ENCODE results near the gene IRGQ. TPM values are rescaled to one million over a fixed set of nuclear protein-coding genes. Genes with fewer than 3 reads are reported as not detected.

The IRGQ gene, protein sequence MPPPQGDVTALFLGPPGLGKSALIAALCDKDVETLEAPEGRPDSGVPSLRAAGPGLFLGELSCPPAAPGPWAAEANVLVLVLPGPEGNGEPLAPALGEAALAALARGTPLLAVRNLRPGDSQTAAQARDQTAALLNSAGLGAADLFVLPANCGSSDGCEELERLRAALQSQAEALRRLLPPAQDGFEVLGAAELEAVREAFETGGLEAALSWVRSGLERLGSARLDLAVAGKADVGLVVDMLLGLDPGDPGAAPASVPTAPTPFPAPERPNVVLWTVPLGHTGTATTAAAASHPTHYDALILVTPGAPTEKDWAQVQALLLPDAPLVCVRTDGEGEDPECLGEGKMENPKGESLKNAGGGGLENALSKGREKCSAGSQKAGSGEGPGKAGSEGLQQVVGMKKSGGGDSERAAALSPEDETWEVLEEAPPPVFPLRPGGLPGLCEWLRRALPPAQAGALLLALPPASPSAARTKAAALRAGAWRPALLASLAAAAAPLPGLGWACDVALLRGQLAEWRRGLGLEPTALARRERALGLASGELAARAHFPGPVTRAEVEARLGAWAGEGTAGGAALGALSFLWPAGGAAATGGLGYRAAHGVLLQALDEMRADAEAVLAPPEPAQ
- total RNA-seq: 26.1 TPM
- long read RNA-seq, full-length matches to known transcripts: 19 of 19 reads
- long read RNA-seq, partial matches to known transcripts: 0 of 19 reads
- long read RNA-seq, other reads (novel, unspliced or antisense): 0 of 19 reads

DNA sequence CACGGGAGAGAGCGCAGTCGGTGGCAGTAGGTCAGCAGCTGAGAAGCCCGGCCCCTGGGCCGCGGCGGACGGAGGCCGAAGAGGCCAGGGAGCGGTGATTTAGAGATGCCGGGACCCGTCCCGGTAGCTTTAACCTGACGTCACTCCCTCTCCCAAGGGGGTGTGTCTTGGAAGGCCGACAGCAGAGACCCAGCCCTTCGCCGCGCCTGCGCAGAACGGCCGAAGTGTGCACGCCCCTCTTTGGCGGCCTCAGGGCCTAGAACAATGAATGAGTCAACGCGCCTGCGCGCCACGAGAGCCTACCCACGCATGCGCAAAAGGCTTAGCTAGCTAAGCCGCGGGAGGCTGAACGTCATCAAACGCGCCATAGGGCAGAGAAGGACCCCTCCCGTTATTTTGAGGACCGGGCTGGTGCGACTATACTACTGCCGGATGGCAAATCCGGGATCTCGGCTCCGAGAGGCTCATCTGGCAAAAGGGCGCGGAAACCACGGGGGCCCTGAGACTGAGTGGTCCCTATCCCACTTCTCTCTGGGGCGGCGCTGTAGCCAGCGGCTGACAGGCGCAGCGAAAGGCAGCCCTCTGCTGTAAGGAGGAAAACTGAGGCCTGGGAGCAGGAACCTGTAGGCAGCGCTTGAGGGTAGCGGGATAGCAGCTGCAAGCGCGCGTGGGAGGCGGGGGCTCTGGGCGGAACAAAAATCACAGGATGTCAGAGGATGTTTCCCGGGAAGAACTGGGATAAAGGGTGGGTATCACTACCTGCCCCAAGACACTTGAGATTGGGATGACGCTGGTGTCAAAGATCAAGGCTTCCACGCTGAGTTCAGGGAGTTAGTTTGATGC is at the start of gene IRGQ, which contains the start of gene ZNF576:
Gene IRGQ, minus strand, starts transcription at position 136 of the 843 bp plus-strand sequence. CDS start 796 bp downstream, outside the sequence.
Gene ZNF576, plus strand, starts transcription at position 597 of the 843 bp plus-strand sequence. CDS start 514 bp downstream, outside the sequence.
- peak within 1 kb of the TSS; percentile 99 for H3K27ac ChIP-seq (replicated peaks)
- H3K4me1 ChIP-seq: peaks cover 50% of the 10 kb centered on the region
- intact Hi-C loops (cut with micrococcal nuclease): no loop called here
- peak; percentile 100 for DNase-seq
- H3K9me3 ChIP-seq (replicated peaks): no peaks in the 10 kb centered on the region
- no peaks in the 10 kb centered on the region for H3K27me3 ChIP-seq (ENCODE audit: low read depth)
- TF ChIP-seq, protein P1, sequence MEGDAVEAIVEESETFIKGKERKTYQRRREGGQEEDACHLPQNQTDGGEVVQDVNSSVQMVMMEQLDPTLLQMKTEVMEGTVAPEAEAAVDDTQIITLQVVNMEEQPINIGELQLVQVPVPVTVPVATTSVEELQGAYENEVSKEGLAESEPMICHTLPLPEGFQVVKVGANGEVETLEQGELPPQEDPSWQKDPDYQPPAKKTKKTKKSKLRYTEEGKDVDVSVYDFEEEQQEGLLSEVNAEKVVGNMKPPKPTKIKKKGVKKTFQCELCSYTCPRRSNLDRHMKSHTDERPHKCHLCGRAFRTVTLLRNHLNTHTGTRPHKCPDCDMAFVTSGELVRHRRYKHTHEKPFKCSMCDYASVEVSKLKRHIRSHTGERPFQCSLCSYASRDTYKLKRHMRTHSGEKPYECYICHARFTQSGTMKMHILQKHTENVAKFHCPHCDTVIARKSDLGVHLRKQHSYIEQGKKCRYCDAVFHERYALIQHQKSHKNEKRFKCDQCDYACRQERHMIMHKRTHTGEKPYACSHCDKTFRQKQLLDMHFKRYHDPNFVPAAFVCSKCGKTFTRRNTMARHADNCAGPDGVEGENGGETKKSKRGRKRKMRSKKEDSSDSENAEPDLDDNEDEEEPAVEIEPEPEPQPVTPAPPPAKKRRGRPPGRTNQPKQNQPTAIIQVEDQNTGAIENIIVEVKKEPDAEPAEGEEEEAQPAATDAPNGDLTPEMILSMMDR (IDR thresholded peaks at IDR 0.05; ENCODE audit: borderline replicate concordance): no peak
- H3K36me3 ChIP-seq: peaks cover 54% of the 10 kb centered on the region
- peak within 1 kb of the TSS; percentile 82 for H3K4me3 ChIP-seq

DNA sequence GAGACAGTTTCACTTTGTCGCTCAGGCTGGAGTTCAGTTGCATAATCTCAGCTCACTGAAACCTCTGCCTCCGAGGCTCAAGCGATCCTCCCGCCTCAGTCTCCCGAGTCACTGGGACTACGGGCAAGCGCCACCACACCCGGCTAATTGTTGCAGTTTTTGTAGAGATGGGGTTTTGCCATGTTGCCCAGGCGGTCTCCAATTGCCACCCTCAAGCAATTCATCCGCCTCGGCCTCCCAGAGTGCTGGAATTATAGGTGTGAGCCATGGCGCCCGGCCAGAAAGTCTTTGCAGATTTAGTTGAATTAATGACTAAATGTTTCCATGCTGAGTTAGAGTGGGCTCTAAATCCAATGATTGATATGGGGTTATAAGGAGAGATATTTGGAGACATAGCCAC is 48.2 kb upstream of the IRGQ start:
- intact Hi-C loops (cut with micrococcal nuclease): no loop called here
- Histone ChIP-seq H3K9me3 (replicated peaks) (no peaks in the 10 kb centered on the region), H3K4me1 (peaks cover 8% of the 10 kb centered on the region), H3K4me3 (no peak overlapping the region), H3K27ac (replicated peaks) (no peak overlapping the region), H3K27me3 (ENCODE audit: low read depth) (peaks cover 20% of the 10 kb centered on the region), H3K36me3 (peaks cover 30% of the 10 kb centered on the region)
- TF ChIP-seq, protein P1 (IDR thresholded peaks at IDR 0.05; ENCODE audit: borderline replicate concordance): no peak
- DNase-seq: no peak

DNA sequence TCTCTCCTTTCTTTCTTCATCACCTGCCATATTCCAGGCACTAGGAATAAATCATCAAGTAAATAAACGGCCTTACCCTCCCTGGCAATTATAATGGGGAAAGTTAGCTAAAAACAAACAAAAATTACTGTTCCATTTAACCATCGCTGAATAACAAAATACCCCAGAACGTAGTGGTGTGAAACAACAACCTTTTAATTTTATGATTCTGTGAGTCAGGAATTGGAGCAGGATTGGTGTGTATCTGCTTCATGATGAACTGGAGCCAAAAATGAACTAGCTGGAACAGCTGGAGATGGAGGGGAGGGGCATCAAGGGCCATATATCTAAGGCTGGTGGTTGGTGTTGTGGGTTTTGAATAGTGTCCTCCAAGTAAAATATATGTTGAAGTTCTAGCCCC is 47.4 kb upstream of the IRGQ start:
- TF ChIP-seq, protein P1 (IDR thresholded peaks at IDR 0.05; ENCODE audit: borderline replicate concordance): no peak
- intact Hi-C loops (cut with micrococcal nuclease): no loop called here
- Histone ChIP-seq H3K27ac (replicated peaks) (no peak overlapping the region), H3K36me3 (peaks cover 21% of the 10 kb centered on the region), H3K4me1 (peaks cover 8% of the 10 kb centered on the region), H3K27me3 (ENCODE audit: low read depth) (peaks cover 26% of the 10 kb centered on the region), H3K4me3 (no peak overlapping the region), H3K9me3 (replicated peaks) (no peaks in the 10 kb centered on the region)
- DNase-seq: no peak

DNA sequence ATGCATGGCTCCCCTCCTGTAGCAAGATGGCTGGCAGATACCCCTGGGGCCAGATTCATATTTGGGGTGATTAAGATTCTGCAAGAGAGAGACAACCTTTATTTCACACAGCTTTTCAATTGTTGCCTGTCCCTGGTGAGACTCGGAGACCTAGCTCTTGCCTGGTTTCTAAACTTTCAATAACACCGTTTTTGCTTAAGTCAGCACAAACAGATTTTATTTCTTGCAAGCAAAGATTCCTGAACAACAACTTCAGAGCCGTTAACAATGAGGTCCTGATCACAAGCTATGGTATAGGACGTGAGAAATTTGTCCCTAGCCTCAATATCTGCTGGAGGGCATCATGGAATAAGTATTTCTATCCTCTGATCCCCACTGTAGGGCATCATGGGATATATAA is 46.6 kb upstream of the IRGQ start:
- no peak overlapping the region for H3K4me3 ChIP-seq
- intact Hi-C loops (cut with micrococcal nuclease): no loop called here
- no peak overlapping the region for H3K27ac ChIP-seq (replicated peaks)
- peaks cover 33% of the 10 kb centered on the region for H3K27me3 ChIP-seq (ENCODE audit: low read depth)
- peaks cover 8% of the 10 kb centered on the region for H3K4me1 ChIP-seq
- TF ChIP-seq, protein P1 (IDR thresholded peaks at IDR 0.05; ENCODE audit: borderline replicate concordance): no peak
- peaks cover 14% of the 10 kb centered on the region for H3K36me3 ChIP-seq
- H3K9me3 ChIP-seq (replicated peaks): no peaks in the 10 kb centered on the region
- no peak for DNase-seq

DNA sequence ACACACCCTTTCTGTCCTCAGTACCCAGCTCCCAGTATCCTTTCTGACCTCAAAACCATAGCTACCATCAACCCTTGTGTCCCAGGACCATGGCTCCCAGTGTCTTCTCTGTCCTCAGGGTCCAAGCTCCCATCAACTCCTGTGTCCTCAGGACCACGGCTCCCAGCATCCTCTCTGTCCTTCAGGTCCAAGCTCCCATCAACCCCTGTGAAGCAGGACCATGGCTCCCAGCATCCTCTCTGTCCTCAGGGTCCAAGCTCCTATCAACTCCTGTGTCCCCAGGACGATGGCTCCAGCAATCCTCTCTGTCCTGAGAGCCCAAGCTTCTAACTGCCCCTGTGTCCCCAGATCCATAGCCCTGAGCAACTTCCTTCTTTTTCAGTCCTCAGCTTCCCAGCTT is 45.4 kb upstream of the IRGQ start:
- Histone ChIP-seq H3K4me3 (no peak overlapping the region), H3K4me1 (peaks cover 8% of the 10 kb centered on the region), H3K9me3 (replicated peaks) (no peaks in the 10 kb centered on the region), H3K36me3 (peaks cover 3% of the 10 kb centered on the region), H3K27me3 (ENCODE audit: low read depth) (peaks cover 43% of the 10 kb centered on the region), H3K27ac (replicated peaks) (no peak overlapping the region)
- intact Hi-C loops (cut with micrococcal nuclease): no loop called here
- no peak for DNase-seq
- TF ChIP-seq, protein P1 (IDR thresholded peaks at IDR 0.05; ENCODE audit: borderline replicate concordance): no peak
